SJSA1 (cell line): ENCODE results near the gene DOCK6. TPM values are rescaled to one million over a fixed set of nuclear protein-coding genes. Genes with fewer than 3 reads are reported as not detected.
A peak's percentile ranks its signal among the peaks of the same experiment; 100 is the strongest.

ENCODE experiments used
- DNase-seq, 2 experiments: peaks; one replicate each; pipeline ENCODE4 v3.0.0-alpha.2; 2015 to 2020; ENCODE audit warnings: low spot score in 2 of 2, low read depth in 1 of 2
- H3K27ac ChIP-seq: fragments of 250-450 bp; sonication (Bioruptor Pico); 2 replicates; pipeline ENCODE4 v1.5.1; 2020; ENCODE audit warnings: mild to moderate bottlenecking, moderate library complexity
- H3K27me3 ChIP-seq: fragments of 250-450 bp; sonication (Bioruptor Pico); replicated peaks from 2 replicates; pipeline ENCODE4 v1.5.1; 2020; ENCODE audit warnings: mild to moderate bottlenecking, moderate library complexity
- H3K36me3 ChIP-seq: fragments of 250-450 bp; sonication (Bioruptor Pico); 2 replicates; pipeline ENCODE4 v1.5.1; 2020; ENCODE audit warnings: mild to moderate bottlenecking
- H3K4me1 ChIP-seq: fragments of 250-450 bp; sonication (Bioruptor Pico); replicated peaks from 2 replicates; pipeline ENCODE4 v1.6.1; 2021; ENCODE audit warnings: mild to moderate bottlenecking
- H3K4me3 ChIP-seq: fragments of 250-450 bp; sonication (Bioruptor Pico); 2 replicates; pipeline ENCODE4 v1.5.1; 2020; ENCODE audit warnings: mild to moderate bottlenecking
- H3K9me3 ChIP-seq: fragments of 250-450 bp; sonication (Bioruptor Pico); replicated peaks from 2 replicates; pipeline ENCODE4 v1.5.1; 2020; ENCODE audit warnings: mild to moderate bottlenecking
- total RNA-seq: library from RNA; depleted of rRNA; stranded (reverse); fragments of >200 nt; shearing (Covaris generic); gene quantifications from 2 replicates; pipeline ENCODE4 v1.2.3, GENCODE V29; 2014

DOCK6 gene
- total RNA-seq, 1 experiment from 2014 or later, result 7.9 TPM

GRCh38 chr19:11210656-11210928, 51.7 kb downstream of the DOCK6 start:
- H3K9me3 ChIP-seq, result no peaks in the 10 kb centered on the region
- H3K27me3 ChIP-seq, result no peaks in the 10 kb centered on the region
- H3K4me1 ChIP-seq, result no peaks in the 10 kb centered on the region
- no peaks in the 10 kb centered on the region for H3K36me3 ChIP-seq
- H3K4me3 ChIP-seq, result no peak overlapping the region
- no peak for DNase-seq
- H3K27ac ChIP-seq, result no peak overlapping the region

DNA sequence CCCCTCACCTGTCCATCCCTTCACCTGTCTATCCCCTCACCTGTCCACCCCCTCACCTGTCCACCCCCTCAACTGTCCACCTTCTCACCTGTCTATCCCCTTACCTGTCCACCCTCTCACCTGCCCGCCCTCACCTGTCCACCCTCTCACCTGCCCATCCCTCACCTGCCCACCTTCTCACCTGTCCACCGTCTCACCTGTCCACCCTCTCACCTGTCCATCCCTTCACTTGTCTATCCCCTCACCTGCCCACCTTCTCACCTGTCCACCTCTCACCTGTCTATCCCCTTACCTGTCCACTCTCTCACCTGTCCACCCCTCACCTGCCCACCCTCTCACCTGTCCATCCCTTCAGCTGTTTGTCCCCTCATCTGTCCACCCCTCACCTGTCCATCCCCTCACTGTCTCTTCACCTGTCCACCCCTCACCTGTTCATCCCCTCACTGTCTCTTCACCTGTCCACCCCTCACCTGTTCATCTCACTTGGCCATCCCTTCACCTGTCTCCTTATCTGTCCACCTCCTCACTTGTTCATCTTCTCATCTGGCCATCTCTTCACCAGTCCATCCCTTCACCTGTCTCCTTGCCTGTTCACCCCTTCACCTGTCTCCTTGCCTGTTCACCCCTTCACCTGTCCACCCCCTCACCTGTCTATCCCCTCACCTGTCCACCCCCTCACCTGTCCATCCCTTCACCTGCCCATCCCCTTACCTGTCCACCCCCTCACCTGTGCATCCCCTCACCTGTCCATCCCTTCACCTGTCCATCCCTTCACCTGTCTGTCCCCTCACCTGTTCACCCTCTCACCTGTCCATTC, 52.3 kb downstream of the DOCK6 start:
- H3K27ac ChIP-seq, result no peak overlapping the region
- H3K9me3 ChIP-seq, result no peaks in the 10 kb centered on the region
- H3K36me3 ChIP-seq, result no peaks in the 10 kb centered on the region
- no peak overlapping the region for H3K4me3 ChIP-seq
- no peaks in the 10 kb centered on the region for H3K4me1 ChIP-seq
- H3K27me3 ChIP-seq, result no peaks in the 10 kb centered on the region
- DNase-seq, result no peak

DNA sequence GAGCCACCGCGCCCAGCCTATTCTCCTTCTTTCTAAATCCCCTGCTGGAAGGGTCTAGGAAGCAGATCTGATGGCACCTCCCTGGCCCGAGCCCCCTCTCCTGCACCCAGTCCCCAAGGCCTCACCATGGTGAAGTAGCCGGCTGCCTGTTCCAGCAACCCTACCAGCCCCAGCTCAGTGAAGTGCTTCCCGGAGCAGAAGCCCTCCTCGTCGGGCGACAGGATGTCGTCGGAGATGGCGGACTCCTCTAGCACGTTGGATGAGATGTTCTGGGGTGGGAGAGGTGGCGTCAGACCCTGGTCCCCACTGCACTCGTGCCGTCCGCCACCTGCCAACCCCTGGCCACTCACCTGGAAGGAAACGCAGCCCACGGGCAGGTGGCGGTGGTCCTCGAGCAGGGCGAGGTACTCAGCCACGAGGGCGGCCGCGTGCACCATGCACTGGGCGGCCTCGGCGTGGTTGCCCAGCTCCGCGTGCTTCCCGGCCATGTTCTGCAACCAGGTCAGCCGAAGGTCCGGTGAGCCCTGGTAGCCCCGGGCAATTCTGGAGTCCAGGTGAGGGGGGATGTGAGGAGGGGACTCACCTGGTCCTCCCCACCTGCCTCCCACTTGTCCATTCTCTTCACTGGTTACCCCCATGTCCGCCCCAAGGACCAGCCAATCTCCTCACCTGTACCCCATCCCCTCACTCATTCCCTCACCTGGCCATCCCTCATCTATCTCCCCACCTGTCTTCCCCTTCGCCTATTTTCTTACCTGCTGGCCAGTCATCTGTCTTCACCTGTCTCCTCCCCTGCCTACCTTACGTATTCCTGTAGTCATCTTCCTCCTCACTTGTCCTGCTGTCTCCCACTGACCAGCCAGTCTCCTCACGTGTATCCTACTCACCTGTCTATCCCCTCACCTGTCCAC, 53.5 kb downstream of the DOCK6 start:
- Histone ChIP-seq H3K4me1 (peaks cover 6% of the 10 kb centered on the region; the same call in 1 of the 2 replicates), H3K4me3 (no peak overlapping the region), H3K9me3 (no peaks in the 10 kb centered on the region), H3K27ac (no peak overlapping the region), H3K36me3 (no peaks in the 10 kb centered on the region), H3K27me3 (no peaks in the 10 kb centered on the region)
- peak in 1 of 2 experiments; percentile 29 for DNase-seq

- Histone ChIP-seq H3K9me3 (no peaks in the 10 kb centered on the region), H3K36me3 (0 out of 2 replicates have a peak, but pooled peaks cover 2% of the 10 kb centered on the region), H3K27ac (no peak overlapping the region), H3K4me1 (peaks cover 24% of the 10 kb centered on the region), H3K27me3 (no peaks in the 10 kb centered on the region), H3K4me3 (no peak overlapping the region)
- no peak for DNase-seq
These were observed 56.3 kb downstream of the DOCK6 start for GRCh38 chr19:11205939-11206570.

DNA sequence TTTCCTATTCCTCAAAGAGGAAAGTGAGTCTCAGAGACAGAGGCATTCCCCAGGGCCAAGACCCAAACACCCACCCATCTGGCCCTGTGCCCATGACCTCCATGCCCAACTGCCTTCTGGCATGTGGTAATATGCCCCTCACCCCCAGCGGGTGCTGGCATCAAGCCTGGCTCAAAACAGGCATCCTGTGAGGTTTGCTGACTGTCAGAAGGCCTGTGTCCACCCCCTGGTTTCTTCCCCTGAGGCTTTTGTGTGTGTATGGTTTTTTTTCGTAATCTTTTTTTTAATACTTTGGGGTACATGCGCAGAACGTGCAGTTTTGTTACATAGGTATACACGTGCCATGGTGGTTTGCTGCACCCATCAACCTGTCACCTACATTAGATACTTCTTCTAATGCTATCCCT, 57.4 kb downstream of the DOCK6 start:
- Histone ChIP-seq H3K9me3 (no peaks in the 10 kb centered on the region), H3K27ac (no peak overlapping the region), H3K36me3 (0 out of 2 replicates have a peak, but pooled peaks cover 2% of the 10 kb centered on the region), H3K27me3 (no peaks in the 10 kb centered on the region), H3K4me1 (peaks cover 24% of the 10 kb centered on the region), H3K4me3 (no peak overlapping the region)
- no peak for DNase-seq

DNA sequence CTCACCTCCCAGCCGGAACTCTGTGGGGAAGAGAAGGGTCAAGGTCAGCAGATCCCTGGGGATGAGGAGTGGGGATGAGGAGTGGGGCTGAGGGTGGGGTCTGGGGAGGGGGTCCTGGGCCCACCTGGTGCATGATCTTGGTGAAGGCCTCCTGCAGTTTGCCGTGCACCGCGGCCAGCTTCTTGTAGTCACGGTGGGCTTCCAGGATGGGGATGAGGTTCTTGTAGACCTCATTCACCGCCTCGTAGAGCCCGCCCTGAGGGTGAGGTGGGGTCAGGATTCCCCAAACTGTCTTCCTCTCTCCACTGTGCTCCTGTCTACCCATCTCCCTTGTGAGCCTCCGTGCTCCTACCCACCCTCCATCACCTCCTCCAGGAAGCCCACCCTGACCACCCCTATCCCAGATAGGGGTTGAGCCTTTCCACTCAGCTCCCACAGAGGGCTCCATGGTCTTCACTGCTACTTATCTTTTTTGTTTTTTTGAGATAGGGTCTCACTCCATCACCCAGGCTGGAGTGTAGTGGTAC, 58.2 kb downstream of the DOCK6 start:
- peaks cover 27% of the 10 kb centered on the region for H3K4me1 ChIP-seq
- 0 out of 2 replicates have a peak, but pooled peaks cover 5% of the 10 kb centered on the region for H3K36me3 ChIP-seq
- no peak overlapping the region for H3K27ac ChIP-seq
- no peak for DNase-seq
- H3K4me3 ChIP-seq, result no peak overlapping the region
- H3K27me3 ChIP-seq, result no peaks in the 10 kb centered on the region
- no peaks in the 10 kb centered on the region for H3K9me3 ChIP-seq

DNA sequence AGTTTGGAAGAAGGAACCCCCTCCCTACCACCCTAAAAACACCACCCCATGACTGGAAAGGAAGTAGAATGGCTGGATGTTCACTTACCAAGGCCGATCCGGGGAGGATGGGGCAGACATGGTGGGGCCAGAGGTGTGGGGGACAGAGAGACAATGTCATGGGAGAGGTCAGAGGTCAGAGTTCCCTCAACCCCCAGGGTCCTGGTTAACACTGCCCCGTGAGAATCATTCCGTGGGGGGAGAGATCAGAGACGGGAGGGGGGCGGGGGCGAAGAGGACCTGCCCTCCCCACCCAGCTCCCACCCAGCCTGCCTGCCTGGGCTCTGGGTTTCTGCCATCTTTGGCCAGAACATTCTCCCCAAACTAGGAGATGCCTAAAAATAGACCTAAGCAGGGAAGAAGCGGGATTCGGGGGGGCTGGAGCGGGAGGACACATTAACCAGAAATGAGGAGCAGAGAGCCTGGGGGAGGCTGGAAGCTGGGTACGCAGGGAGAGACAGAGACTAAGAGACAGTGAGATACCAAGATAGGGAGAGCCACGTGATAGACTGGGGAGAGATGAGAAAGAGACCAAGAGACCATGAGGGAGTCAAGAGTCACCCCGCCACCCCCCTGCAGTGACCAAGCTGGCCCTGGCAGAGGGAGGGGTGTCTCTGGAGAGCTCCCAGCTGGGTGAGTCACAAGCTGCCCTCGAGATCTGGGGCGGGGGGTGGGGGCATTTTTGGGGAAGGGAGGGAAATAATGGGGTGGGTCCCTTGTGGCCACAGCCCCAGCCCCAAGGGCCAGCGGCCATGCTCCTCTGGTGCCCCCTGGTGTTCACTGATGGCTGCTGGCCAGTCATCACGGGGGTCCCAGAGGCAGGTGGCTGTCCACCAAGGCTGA, 58.9 kb downstream of the DOCK6 start:
- no peaks in the 10 kb centered on the region for H3K9me3 ChIP-seq
- peaks cover 34% of the 10 kb centered on the region for H3K4me1 ChIP-seq
- peak; percentile 93 to 97 for DNase-seq
- no peak overlapping the region for H3K4me3 ChIP-seq
- H3K27ac ChIP-seq, result peak overlapping the region; percentile 90
- 0 out of 2 replicates have a peak, but pooled peaks cover 5% of the 10 kb centered on the region for H3K36me3 ChIP-seq
- no peaks in the 10 kb centered on the region for H3K27me3 ChIP-seq

GRCh38 chr19:11202488-11203193, 59.7 kb downstream of the DOCK6 start:
- H3K4me1 ChIP-seq, result peaks cover 42% of the 10 kb centered on the region
- DNase-seq, result no peak
- H3K9me3 ChIP-seq, result no peaks in the 10 kb centered on the region
- H3K4me3 ChIP-seq, result no peak overlapping the region
- no peaks in the 10 kb centered on the region for H3K27me3 ChIP-seq
- 0 out of 2 replicates have a peak, but pooled peaks cover 5% of the 10 kb centered on the region for H3K36me3 ChIP-seq
- peak overlapping the region; percentile 90 for H3K27ac ChIP-seq

GRCh38 chr19:11201791-11202190, 60.5 kb downstream of the DOCK6 start:
- H3K36me3 ChIP-seq, result peaks cover 10% of the 10 kb centered on the region
- H3K27me3 ChIP-seq, result no peaks in the 10 kb centered on the region
- peak overlapping the region; percentile 90; the same call in 1 of the 2 replicates for H3K27ac ChIP-seq
- peaks cover 43% of the 10 kb centered on the region for H3K4me1 ChIP-seq
- no peak overlapping the region for H3K4me3 ChIP-seq
- H3K9me3 ChIP-seq, result no peaks in the 10 kb centered on the region
- no peak for DNase-seq

DNA sequence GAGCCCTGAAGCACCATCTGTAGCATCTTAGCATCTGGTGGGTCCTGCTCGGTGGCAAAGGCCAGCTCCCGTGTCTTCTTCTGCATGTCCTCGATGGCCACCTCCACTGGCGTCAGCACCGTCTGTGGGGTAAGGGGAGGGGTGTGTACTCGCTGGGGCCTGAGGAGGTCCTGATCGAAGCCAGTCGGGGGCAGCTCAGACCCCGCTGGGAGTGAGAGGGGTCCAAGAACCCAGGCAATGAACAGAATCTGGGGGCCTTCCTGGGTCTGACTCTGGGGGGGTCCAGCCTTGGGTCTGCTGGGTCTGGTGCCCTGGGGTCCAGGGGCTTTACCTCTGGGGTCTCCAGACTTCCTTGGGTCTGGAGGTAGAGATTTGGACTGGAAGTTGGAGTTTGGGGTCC, 61.4 kb downstream of the DOCK6 start:
- no peaks in the 10 kb centered on the region for H3K27me3 ChIP-seq
- H3K4me3 ChIP-seq, result no peak overlapping the region
- peaks cover 19% of the 10 kb centered on the region for H3K36me3 ChIP-seq
- DNase-seq, result no peak
- H3K9me3 ChIP-seq, result no peaks in the 10 kb centered on the region
- no peak overlapping the region for H3K27ac ChIP-seq
- H3K4me1 ChIP-seq, result peaks cover 43% of the 10 kb centered on the region

GRCh38 chr19:11200015-11200574, 62.2 kb downstream of the DOCK6 start:
- H3K9me3 ChIP-seq, result no peaks in the 10 kb centered on the region
- H3K27ac ChIP-seq, result no peak overlapping the region
- H3K27me3 ChIP-seq, result no peaks in the 10 kb centered on the region
- peaks cover 25% of the 10 kb centered on the region for H3K36me3 ChIP-seq
- H3K4me3 ChIP-seq, result no peak overlapping the region
- DNase-seq, result no peak
- H3K4me1 ChIP-seq, result peaks cover 49% of the 10 kb centered on the region

GRCh38 chr19:11199517-11199916, 62.8 kb downstream of the DOCK6 start:
- no peak for DNase-seq

More at GRCh38 chr19:11199517-11199916, 62.8 kb downstream of the DOCK6 start:
- peaks cover 31% of the 10 kb centered on the region for H3K36me3 ChIP-seq
- no peak overlapping the region for H3K27ac ChIP-seq
- peaks cover 55% of the 10 kb centered on the region for H3K4me1 ChIP-seq
- H3K9me3 ChIP-seq, result no peaks in the 10 kb centered on the region
- no peaks in the 10 kb centered on the region for H3K27me3 ChIP-seq
- no peak overlapping the region for H3K4me3 ChIP-seq
